ENCODE results near the gene SOX13.
A peak's percentile ranks its signal among the peaks of the same experiment; 100 is the strongest.

SOX13 gene

GRCh38 chr1:204108312-204109141, 35.6 kb downstream of the SOX13 start:
- peak in 1 of 14 donors; percentile 30 for DNase-seq

GRCh38 chr1:204110894-204111633, 38.1 kb downstream of the SOX13 start:
- no peak for DNase-seq

- DNase-seq: no peak
Observed at GRCh38 chr1:204112876-204113730, 40.2 kb downstream of the SOX13 start.

- DNase-seq: no peak
Observed at GRCh38 chr1:204113896-204114295, 41.0 kb downstream of the SOX13 start.

GRCh38 chr1:204114606-204115005, 41.7 kb downstream of the SOX13 start:
- peak in 1 of 14 donors; percentile 47 for DNase-seq

- DNase-seq: no peak
Observed at GRCh38 chr1:204115116-204115515, 42.2 kb downstream of the SOX13 start.

GRCh38 chr1:204116539-204116938, 43.6 kb downstream of the SOX13 start:
- no peak for DNase-seq

GRCh38 chr1:204121840-204122555, 49.1 kb downstream of the SOX13 start:
- DNase-seq: no peak

- DNase-seq: no peak
Observed at GRCh38 chr1:204123376-204123775, 50.5 kb downstream of the SOX13 start.

GRCh38 chr1:204124639-204125038, 51.7 kb downstream of the SOX13 start:
- no peak for DNase-seq

- DNase-seq: no peak
Observed at GRCh38 chr1:204125759-204126351, 52.9 kb downstream of the SOX13 start.

GRCh38 chr1:204126386-204126785, 53.5 kb downstream of the SOX13 start:
- DNase-seq: no peak

- DNase-seq: no peak
Observed at GRCh38 chr1:204126956-204127355, 54.0 kb downstream of the SOX13 start.

- peak in 7 of 14 donors; percentile 8 to 56 (median 37) for DNase-seq
Observed at GRCh38 chr1:204127597-204128242, 54.8 kb downstream of the SOX13 start.

GRCh38 chr1:204128464-204128963, 55.6 kb downstream of the SOX13 start:
- no peak for DNase-seq

- peak in 10 of 14 donors; percentile 30 to 70 (median 54) for DNase-seq
Observed at GRCh38 chr1:204128964-204129896, 56.3 kb downstream of the SOX13 start.

GRCh38 chr1:204130178-204130577, 57.3 kb downstream of the SOX13 start:
- DNase-seq: peak in 1 of 14 donors; percentile 40

- DNase-seq: peak in 1 of 14 donors; percentile 58
Observed at GRCh38 chr1:204130981-204131892, 58.3 kb downstream of the SOX13 start.

Data from C1 segment of cervical spinal cord (tissue), 14 donors.